T-cell (primary cell): ENCODE measurements around the gene PSMA7. TPM values are rescaled to one million over a fixed set of nuclear protein-coding genes. Genes with fewer than 3 reads are reported as not detected.
"Not testable (repeated sequence)": the region's sequence is repeated elsewhere in the genome, so short reads cannot be mapped to it uniquely, and the experiment has no call there.

Experiments
- ATAC-seq, 4 experiments: fragments of 200-7000 bp in 3 of 4; fragments of 150-1000 bp in 1 of 4; cut with Tn5 transposase; replicated peaks in 1 of 4; 1 replicate in 3 of 4; 2 replicates in 1 of 4; pipeline ENCODE4 v1.10.0; 2021; ENCODE audit warnings: moderate library complexity in 3 of 4, mild to moderate bottlenecking in 2 of 4, moderate number of reproducible peaks in 1 of 4
- CTCF ChIA-PET, 2 donors: fragments of 300-600 bp; sonication (Branson Sonifier 250); formaldehyde crosslinking; loops; one replicate each; lab custom pipeline; 2022; ENCODE audit warnings: antibody characterized with exemption in 2 of 2; lab: Charles Lee
- POLR2A ChIA-PET, 2 donors: fragments of 300-600 bp; sonication (Branson Sonifier 250); formaldehyde crosslinking; loops; one replicate each; lab custom pipeline; 2022; ENCODE audit warnings: antibody characterized with exemption in 2 of 2; lab: Charles Lee
- DNase-seq, 35 experiments: peaks; one replicate each; pipeline versions ENCODE4 v3.0.0 to v3.0.0-alpha.2; 2013 to 2023
- H3K27ac ChIP-seq: one replicate; pipeline ENCODE4 v1.5.1; 2013; ENCODE audit warnings: low read length
- H3K27me3 ChIP-seq, 2 experiments: replicated peaks in 1 of 2; 1 replicate in 1 of 2; 2 replicates in 1 of 2; pipeline versions ENCODE4 v1.6.1 to v1.7.0; 2013; ENCODE audit warnings: low read length in 1 of 2, mixed read lengths in 1 of 2; ENCODE audit not compliant: control insufficient read depth in 2 of 2, insufficient read depth in 2 of 2; ENCODE audit errors: extremely low read depth in 1 of 2
- H3K36me3 ChIP-seq, 2 donors: 1 replicate in 1 of 2; 2 replicates in 1 of 2; pipeline versions ENCODE4 v1.6.1 to v1.7.0; 2013; ENCODE audit warnings: low read length in 1 of 2; ENCODE audit not compliant: control insufficient read depth in 2 of 2, insufficient read depth in 1 of 2; ENCODE audit errors: extremely low read depth in 1 of 2
- H3K4me1 ChIP-seq, 2 experiments: 1 replicate in 1 of 2; 2 replicates in 1 of 2; pipeline versions ENCODE4 v1.6.1 to v1.7.0; 2013; ENCODE audit warnings: low read length in 2 of 2, mixed read lengths in 1 of 2; ENCODE audit not compliant: insufficient read depth in 2 of 2, control insufficient read depth in 1 of 2; ENCODE audit errors: extremely low read depth in 1 of 2
- H3K4me3 ChIP-seq, 2 donors: 1 replicate in 1 of 2; 2 replicates in 1 of 2; pipeline versions ENCODE4 v1.5.1 to v1.7.0; 2013; ENCODE audit warnings: mild to moderate bottlenecking in 2 of 2, low read length in 1 of 2, moderate library complexity in 1 of 2; ENCODE audit not compliant: control insufficient read depth in 1 of 2; ENCODE audit errors: extremely low read depth in 1 of 2
- H3K9me3 ChIP-seq: 2 replicates; pipeline ENCODE4 v1.7.0; 2013
- H3K27ac Mint-ChIP-seq, 2 donors: one replicate each; pipeline ENCODE4 v1.8.0; 2020 to 2021; ENCODE audit warnings: mild to moderate bottlenecking in 2 of 2, mixed read lengths in 2 of 2
- H3K27me3 Mint-ChIP-seq, 2 donors: one replicate each; pipeline ENCODE4 v1.8.0; 2021 to 2022; ENCODE audit warnings: mixed read lengths in 2 of 2
- H3K36me3 Mint-ChIP-seq: one replicate; pipeline ENCODE4 v1.8.0; 2021; ENCODE audit warnings: mixed read lengths
- H3K4me1 Mint-ChIP-seq, 3 donors: one replicate each; pipeline ENCODE4 v1.8.0; 2020 to 2022; ENCODE audit warnings: mixed read lengths in 3 of 3, mild to moderate bottlenecking in 1 of 3
- H3K4me3 Mint-ChIP-seq, 3 donors: one replicate each; pipeline ENCODE4 v1.8.0; 2020 to 2022; ENCODE audit warnings: mild to moderate bottlenecking in 3 of 3, mixed read lengths in 3 of 3, moderate library complexity in 3 of 3
- H3K9me3 Mint-ChIP-seq, 3 donors: one replicate each; pipeline ENCODE4 v1.8.0; 2020 to 2022; ENCODE audit warnings: mixed read lengths in 3 of 3
- WGBS: methylation state at CpG from one replicate; pipeline ENCODE4 v1.1.5; 2013; ENCODE audit warnings: missing lambda C conversion rate; ENCODE audit not compliant: insufficient coverage; 5-methylcytosine and 5-hydroxymethylcytosine counted together
- total RNA-seq, 35 experiments: library from RNA in 6 of 35; stranded (reverse) in 6 of 35; fragments of 120-200 nt in 1 of 35; gene quantifications; one replicate each; pipeline versions ENCODE4 v1.2.1 to v1.2.4 and lab custom pipeline; 2013 to 2026

The PSMA7 gene
- total RNA-seq, 5 donors from 2014 or later (not counting 1 experiment from before 2014, with no cell fraction given), result 136 to 233 (median 208) TPM

DNA sequence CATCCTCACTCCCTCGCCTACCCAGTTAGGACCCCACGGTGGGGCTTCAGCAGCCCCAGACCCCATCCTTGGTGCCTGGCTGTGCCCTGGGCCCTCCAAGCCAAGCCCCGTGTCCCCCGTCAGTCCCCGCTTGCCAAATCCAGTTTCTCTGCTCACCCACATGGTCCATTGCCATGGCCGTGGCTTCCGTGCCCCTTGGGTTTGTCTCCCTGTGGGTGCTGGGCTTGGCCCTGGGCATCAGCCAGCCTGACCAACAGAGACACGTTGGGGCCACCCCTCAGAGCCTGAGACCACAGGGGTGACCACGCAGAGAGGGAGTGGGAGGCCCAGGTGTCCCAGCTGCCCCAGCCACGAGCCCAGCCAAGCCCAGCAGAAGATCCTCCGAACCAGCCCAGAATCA lies 8.0 kb upstream of the PSMA7 start:
- Histone ChIP-seq H3K4me1 (peaks cover 0 to 21% of the 10 kb centered on the region in 2 experiments), H3K36me3 (peaks cover 0 to 17% of the 10 kb centered on the region in 2 donors), H3K4me3 (no peak overlapping the region), H3K27ac (no peak overlapping the region), H3K27me3 (no peaks in the 10 kb centered on the region), H3K9me3 (no peaks in the 10 kb centered on the region)
- Mint-ChIP-seq H3K27ac (no peak overlapping the region), H3K36me3 (peaks cover 35% of the 10 kb centered on the region), H3K4me1 (peaks cover 26 to 41% (median 29%) of the 10 kb centered on the region in 3 donors), H3K9me3 (peaks cover 0 to 3% (median 0%) of the 10 kb centered on the region in 3 donors), H3K4me3 (no peak overlapping the region), H3K27me3 (no peaks in the 10 kb centered on the region)
- WGBS, result 95% methylated on average over 11 of the region's 11 CpGs
- no peak for DNase-seq
- POLR2A ChIA-PET, result no interaction called here
- CTCF ChIA-PET, result no interaction called here
- no peak for ATAC-seq

- H3K27ac ChIP-seq, result no peak overlapping the region
- DNase-seq, result no peak
- no peak for ATAC-seq
Measured at GRCh38 chr20:62150310-62150575, 7.0 kb upstream of the PSMA7 start.

DNA sequence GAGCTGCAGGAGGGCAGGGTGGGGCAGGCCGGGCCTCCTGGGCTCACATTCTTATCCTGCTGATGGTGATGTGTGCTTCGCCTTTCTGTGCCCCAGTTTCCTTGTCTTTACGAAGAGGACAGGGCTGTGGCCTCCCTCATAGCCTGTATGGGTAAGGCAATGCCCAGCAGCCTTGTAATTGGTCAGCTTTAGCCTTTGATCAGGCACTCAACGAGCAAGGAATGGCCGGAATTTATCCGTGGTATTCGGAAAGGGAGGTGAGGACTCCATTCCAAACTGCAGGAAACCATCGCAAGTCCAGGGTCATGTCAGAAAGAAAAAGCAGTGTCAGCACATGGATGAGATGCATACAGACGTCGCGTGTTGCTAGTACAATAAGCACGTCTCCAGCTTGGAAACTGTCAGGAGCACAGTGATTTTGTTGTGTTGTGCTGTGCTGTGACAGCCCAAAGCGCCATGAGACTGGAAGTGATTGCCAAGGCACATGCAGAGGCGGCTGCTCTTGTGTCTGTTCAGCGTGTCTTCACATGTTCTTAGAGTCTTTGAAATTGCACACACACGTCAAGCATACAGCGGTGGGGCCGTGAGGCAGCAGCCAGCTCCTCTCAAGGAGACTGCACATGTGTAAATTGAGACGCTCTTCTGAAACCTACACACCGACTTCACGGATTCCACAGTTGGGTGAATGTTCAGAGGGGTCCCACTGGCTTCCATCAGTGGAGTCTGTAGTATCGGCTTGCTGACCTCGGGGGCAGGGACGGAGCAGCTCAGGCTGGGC lies 6.5 kb upstream of the PSMA7 start:
- H3K4me1 ChIP-seq, result peaks cover 2 to 34% of the 10 kb centered on the region in 2 experiments
- Mint-ChIP-seq H3K27ac (no peak overlapping the region), H3K9me3 (peaks cover 0 to 3% (median 0%) of the 10 kb centered on the region in 3 donors), H3K27me3 (no peaks in the 10 kb centered on the region), H3K36me3 (peaks cover 30% of the 10 kb centered on the region), H3K4me1 (peaks cover 34 to 53% (median 38%) of the 10 kb centered on the region in 3 donors), H3K4me3 (no peak overlapping the region)
- peaks cover 0 to 14% of the 10 kb centered on the region in 2 donors for H3K36me3 ChIP-seq
- DNase-seq (no peak), ATAC-seq (no peak)
- H3K9me3 ChIP-seq, result no peaks in the 10 kb centered on the region
- no peak overlapping the region for H3K4me3 ChIP-seq
- CTCF ChIA-PET, result no interaction called here
- WGBS, result 94% methylated on average over 23 of the region's 24 CpGs
- no peak overlapping the region for H3K27ac ChIP-seq
- POLR2A ChIA-PET, result interaction anchor here in 1 of 2 donors (0.8 kb wide), 1 partner anchor 332 kb away, joined by 3 read pairs; no protein-coding TSS in a partner anchor
- no peaks in the 10 kb centered on the region for H3K27me3 ChIP-seq

More at GRCh38 chr20:62150310-62150575, 7.0 kb upstream of the PSMA7 start:
- H3K4me1 Mint-ChIP-seq, result peaks cover 29 to 51% (median 32%) of the 10 kb centered on the region in 3 donors
- H3K27ac Mint-ChIP-seq, result no peak overlapping the region
- Histone ChIP-seq H3K4me3 (no peak overlapping the region), H3K9me3 (no peaks in the 10 kb centered on the region), H3K4me1 (peaks cover 0 to 29% of the 10 kb centered on the region in 2 experiments), H3K27me3 (no peaks in the 10 kb centered on the region), H3K36me3 (peaks cover 0 to 17% of the 10 kb centered on the region in 2 donors)
- H3K9me3 Mint-ChIP-seq, result peaks cover 0 to 3% (median 0%) of the 10 kb centered on the region in 3 donors
- ChIA-PET CTCF (no interaction called here), POLR2A (interaction anchor here in 1 of 2 donors (0.8 kb wide), 1 partner anchor 331 kb away, joined by 3 read pairs; no protein-coding TSS in a partner anchor)
- H3K27me3 Mint-ChIP-seq, result no peaks in the 10 kb centered on the region
- H3K36me3 Mint-ChIP-seq, result peaks cover 32% of the 10 kb centered on the region
- no peak overlapping the region for H3K4me3 Mint-ChIP-seq
- WGBS, result 98% methylated on average over 7 of the region's 11 CpGs

- Histone ChIP-seq H3K36me3 (peaks cover 0 to 11% of the 10 kb centered on the region in 2 donors), H3K27me3 (no peaks in the 10 kb centered on the region), H3K4me1 (peaks cover 5 to 40% of the 10 kb centered on the region in 2 experiments), H3K4me3 (no peak overlapping the region), H3K27ac (no peak overlapping the region), H3K9me3 (no peaks in the 10 kb centered on the region)
- 97% methylated on average over 10 of the region's 20 CpGs for WGBS
- peaks cover 0 to 3% (median 0%) of the 10 kb centered on the region in 3 donors for H3K9me3 Mint-ChIP-seq
- DNase-seq, result no peak
- H3K27me3 Mint-ChIP-seq, result no peaks in the 10 kb centered on the region
- POLR2A ChIA-PET, result no interaction called here
- no peak overlapping the region for H3K27ac Mint-ChIP-seq
- H3K36me3 Mint-ChIP-seq, result peaks cover 22% of the 10 kb centered on the region
- peaks cover 37 to 54% (median 41%) of the 10 kb centered on the region in 3 donors for H3K4me1 Mint-ChIP-seq
- H3K4me3 Mint-ChIP-seq, result no peak overlapping the region
- CTCF ChIA-PET, result no interaction called here
- ATAC-seq, result no peak
Measured at GRCh38 chr20:62148908-62149314, 5.7 kb upstream of the PSMA7 start.

- ATAC-seq, CTCF ChIA-PET, H3K27me3 Mint-ChIP-seq, H3K36me3 ChIP-seq, DNase-seq, H3K9me3 Mint-ChIP-seq, H3K4me3 ChIP-seq, H3K9me3 ChIP-seq, H3K27ac Mint-ChIP-seq, H3K4me3 Mint-ChIP-seq, H3K27me3 ChIP-seq, H3K27ac ChIP-seq, POLR2A ChIA-PET: not testable (repeated sequence)
- H3K4me1 ChIP-seq, result peaks cover 5 to 40% of the 10 kb centered on the region in 2 experiments
- 98% methylated on average over 6 of the region's 10 CpGs for WGBS
- peaks cover 37 to 54% (median 40%) of the 10 kb centered on the region in 3 donors for H3K4me1 Mint-ChIP-seq
- H3K36me3 Mint-ChIP-seq, result peaks cover 16% of the 10 kb centered on the region
Measured at GRCh38 chr20:62148383-62148782, 5.2 kb upstream of the PSMA7 start.

DNA sequence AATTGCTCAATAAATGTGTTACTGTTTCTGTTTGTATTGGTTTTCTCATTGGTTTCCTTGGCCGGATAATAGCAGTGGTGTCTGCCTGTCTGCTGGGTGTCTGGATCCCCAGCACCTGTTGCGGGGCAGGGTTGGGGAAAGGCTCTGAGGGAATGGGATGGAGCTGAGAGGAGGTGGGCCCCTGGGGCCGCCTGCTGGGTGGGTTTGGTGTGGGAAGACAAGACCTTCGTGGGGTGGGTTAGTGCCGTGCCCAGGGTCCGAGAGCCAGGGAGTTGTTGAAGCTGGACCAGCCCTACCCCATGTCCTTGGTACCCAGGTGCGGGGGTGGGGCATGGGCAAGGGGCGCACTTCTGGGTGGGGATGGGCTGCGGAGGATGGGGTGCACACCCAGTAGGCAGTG lies 4.3 kb upstream of the PSMA7 start:
- Histone ChIP-seq H3K9me3 (no peaks in the 10 kb centered on the region), H3K4me1 (peaks cover 5 to 40% of the 10 kb centered on the region in 2 experiments), H3K27ac (no peak overlapping the region), H3K36me3 (peaks cover 0 to 1% of the 10 kb centered on the region in 2 donors), H3K27me3 (no peaks in the 10 kb centered on the region), H3K4me3 (no peak overlapping the region)
- no peak overlapping the region for H3K27ac Mint-ChIP-seq
- H3K36me3 Mint-ChIP-seq, result peaks cover 8% of the 10 kb centered on the region
- ATAC-seq (no peak), DNase-seq (no peak)
- peaks cover 37 to 50% (median 39%) of the 10 kb centered on the region in 3 donors for H3K4me1 Mint-ChIP-seq
- POLR2A ChIA-PET, result no interaction called here
- H3K9me3 Mint-ChIP-seq, result no peaks in the 10 kb centered on the region
- 98% methylated on average over 8 of the region's 9 CpGs for WGBS
- no peaks in the 10 kb centered on the region for H3K27me3 Mint-ChIP-seq
- H3K4me3 Mint-ChIP-seq, result no peak overlapping the region
- CTCF ChIA-PET, result interaction anchor here in 1 of 2 donors (0.5 kb wide), 1 partner anchor 239 kb away, joined by 4 read pairs; the partner anchor contains the start of gene RPS21
